GM13977 (cell line): ENCODE data around the gene REELD1.

ENCODE experiments used
- DNase-seq: peaks from one replicate; pipeline ENCODE4 v3.0.0; 2012; ENCODE audit warnings: low spot score
- CTCF ChIP-seq: IDR thresholded peaks from 2 replicates; pipeline ENCODE4 v1.5.1; 2012; ENCODE audit warnings: mild to moderate bottlenecking, control low read depth; ENCODE audit not compliant: insufficient read depth; ENCODE audit errors: extremely low read depth, missing control alignments
- in situ Hi-C: fragments of 300-500 bp; cut with MboI; formaldehyde crosslinking; loops from one replicate; pipeline ENCODE4 v1.12.0; 2022; ENCODE audit warnings: low sequenced_read_pairs, low pct_unique_long_range_greater_than_20kb, mixed read lengths, inconsistent platforms; ENCODE audit not compliant: unreplicated experiment

REELD1 gene

GRCh38 chr4:146191766-146192458, 22.4 kb upstream of the REELD1 start:
- in situ Hi-C loops: no loop called here
- TF ChIP-seq CTCF: no peak
- DNase-seq: no peak

DNA sequence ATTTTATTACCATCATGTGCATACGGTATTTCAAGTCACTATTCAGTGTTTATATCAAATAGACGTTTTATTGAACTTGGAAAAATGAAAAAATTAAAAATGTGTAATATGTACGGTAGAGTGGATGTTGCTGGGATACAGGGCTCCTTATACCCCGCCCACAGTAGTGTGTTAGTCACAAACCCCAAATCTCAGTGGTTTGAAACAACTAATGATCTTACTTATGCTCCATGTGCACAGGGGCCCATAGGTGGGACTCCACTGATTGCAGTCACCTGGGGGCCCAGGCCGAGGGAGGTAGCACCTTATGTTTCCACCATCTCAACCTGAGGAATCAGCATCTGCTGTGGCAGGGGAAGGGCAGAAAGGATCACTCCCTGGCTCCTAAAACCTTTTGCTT, 20.7 kb upstream of the REELD1 start:
- in situ Hi-C loops: no loop called here
- DNase-seq: no peak
- TF ChIP-seq CTCF: no peak

DNA sequence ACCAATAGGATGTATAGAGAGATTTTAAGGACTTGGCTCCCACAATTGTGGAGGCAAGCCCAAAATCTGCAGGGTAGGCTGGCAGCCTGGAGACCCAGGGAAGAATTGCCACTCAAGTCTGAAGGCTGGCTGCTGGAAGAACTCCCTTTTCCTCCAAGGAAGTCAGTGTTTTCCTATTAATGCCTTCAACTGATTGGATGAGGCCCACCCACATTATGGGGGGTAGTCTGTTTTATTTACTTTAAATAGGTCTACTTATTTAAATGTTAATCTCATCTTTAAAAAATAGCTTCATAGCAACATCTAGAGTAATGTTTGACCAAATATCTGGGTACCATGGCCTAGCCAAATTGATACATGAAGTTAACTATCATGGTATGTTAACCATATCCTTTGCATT, 20.1 kb upstream of the REELD1 start:
- no peak for TF ChIP-seq CTCF
- DNase-seq: no peak
- in situ Hi-C loops: no loop called here

DNA sequence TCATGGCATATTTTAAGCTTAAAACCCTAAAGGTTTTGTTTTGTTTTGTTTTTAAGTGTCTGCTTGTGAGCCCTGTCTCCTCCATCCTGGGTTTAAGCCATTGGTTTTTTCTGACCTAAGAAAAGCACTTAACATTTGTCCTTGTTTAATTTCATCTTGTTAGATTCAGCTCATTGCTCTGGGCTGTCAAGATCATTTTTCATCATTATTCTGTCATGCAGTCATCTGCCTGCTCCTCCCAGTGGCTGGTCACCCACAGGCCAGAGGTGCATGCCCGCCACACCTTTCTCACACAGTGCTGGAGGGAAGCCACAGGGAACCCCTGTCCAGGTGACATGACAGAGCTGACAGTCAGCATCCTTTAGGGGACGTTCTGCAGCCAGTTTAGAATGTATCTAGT, 11.7 kb upstream of the REELD1 start:
- in situ Hi-C loops: no loop called here
- TF ChIP-seq CTCF: no peak
- DNase-seq: no peak

GRCh38 chr4:146207410-146207809, 6.9 kb upstream of the REELD1 start:
- in situ Hi-C loops: no loop called here
- DNase-seq: no peak
- no peak for TF ChIP-seq CTCF

GRCh38 chr4:146210890-146211289, 3.4 kb upstream of the REELD1 start:
- in situ Hi-C loops: no loop called here
- TF ChIP-seq CTCF: no peak
- no peak for DNase-seq
